Stimulated activated naive CD8-positive, alpha-beta T cell treated with anti-CD3 and anti-CD28 coated beads, Interleukin-15, Interleukin-2, amounts not matched to agents 100 ng/mL and 50 ng/mL, for 24 hours (primary cell): ENCODE measurements around the gene LRRC8E.
"Not testable (repeated sequence)": the region's sequence is repeated elsewhere in the genome, so short reads cannot be mapped to it uniquely, and the experiment has no call there.

Experiments
- H3K27ac Mint-ChIP-seq: one replicate; pipeline ENCODE4 v1.8.0; 2021; ENCODE audit warnings: mild to moderate bottlenecking, mixed read lengths
- H3K27me3 Mint-ChIP-seq: one replicate; pipeline ENCODE4 v1.8.0; 2021; ENCODE audit warnings: mixed read lengths
- H3K36me3 Mint-ChIP-seq: one replicate; pipeline ENCODE4 v1.8.0; 2021; ENCODE audit warnings: low read depth, mixed read lengths
- H3K4me1 Mint-ChIP-seq: one replicate; pipeline ENCODE4 v1.8.0; 2021; ENCODE audit warnings: low read depth, mixed read lengths
- H3K4me3 Mint-ChIP-seq: one replicate; pipeline ENCODE4 v1.8.0; 2021; ENCODE audit warnings: mild to moderate bottlenecking, mixed read lengths
- H3K9me3 Mint-ChIP-seq: one replicate; pipeline ENCODE4 v1.8.0; 2021; ENCODE audit warnings: mixed read lengths

LRRC8E gene

GRCh38 chr19:7883796-7884570 is 4.3 kb upstream of the LRRC8E start:
- H3K9me3 Mint-ChIP-seq: no peaks in the 10 kb centered on the region
- no peaks in the 10 kb centered on the region for H3K36me3 Mint-ChIP-seq
- no peaks in the 10 kb centered on the region for H3K4me1 Mint-ChIP-seq
- H3K27ac Mint-ChIP-seq: no peak overlapping the region
- peaks cover 10% of the 10 kb centered on the region for H3K27me3 Mint-ChIP-seq
- no peak overlapping the region for H3K4me3 Mint-ChIP-seq

GRCh38 chr19:7885818-7886217 is 2.5 kb upstream of the LRRC8E start:
- no peak overlapping the region for H3K4me3 Mint-ChIP-seq
- H3K9me3 Mint-ChIP-seq: no peaks in the 10 kb centered on the region
- H3K27me3 Mint-ChIP-seq: peaks cover 17% of the 10 kb centered on the region
- H3K4me1 Mint-ChIP-seq: no peaks in the 10 kb centered on the region
- no peaks in the 10 kb centered on the region for H3K36me3 Mint-ChIP-seq
- H3K27ac Mint-ChIP-seq: no peak overlapping the region

- Mint-ChIP-seq H3K27ac (no peak overlapping the region), H3K4me1 (no peaks in the 10 kb centered on the region), H3K9me3 (no peaks in the 10 kb centered on the region), H3K4me3 (no peak overlapping the region), H3K36me3 (no peaks in the 10 kb centered on the region), H3K27me3 (peaks cover 17% of the 10 kb centered on the region)
These were observed 734 bp upstream of the LRRC8E start for GRCh38 chr19:7887408-7888144.

- no peak overlapping the region for H3K27ac Mint-ChIP-seq
- no peaks in the 10 kb centered on the region for H3K36me3 Mint-ChIP-seq
- peaks cover 17% of the 10 kb centered on the region for H3K27me3 Mint-ChIP-seq
- peaks cover 4% of the 10 kb centered on the region for H3K4me1 Mint-ChIP-seq
- no peaks in the 10 kb centered on the region for H3K9me3 Mint-ChIP-seq
- no peak overlapping the region for H3K4me3 Mint-ChIP-seq
These were observed 512 bp downstream of the LRRC8E start for GRCh38 chr19:7888826-7889217.

GRCh38 chr19:7893362-7894101 is 5.2 kb downstream of the LRRC8E start:
- not testable (repeated sequence) for H3K36me3 Mint-ChIP-seq, H3K4me3 Mint-ChIP-seq, H3K9me3 Mint-ChIP-seq, H3K4me1 Mint-ChIP-seq, H3K27ac Mint-ChIP-seq
- peaks cover 15% of the 10 kb centered on the region for H3K27me3 Mint-ChIP-seq

GRCh38 chr19:7894612-7895309 is 6.5 kb downstream of the LRRC8E start:
- Mint-ChIP-seq H3K27ac (no peak overlapping the region), H3K4me3 (no peak overlapping the region), H3K9me3 (no peaks in the 10 kb centered on the region), H3K36me3 (no peaks in the 10 kb centered on the region), H3K27me3 (peaks cover 7% of the 10 kb centered on the region), H3K4me1 (peaks cover 9% of the 10 kb centered on the region)

GRCh38 chr19:7895565-7895964 is 7.3 kb downstream of the LRRC8E start:
- H3K36me3 Mint-ChIP-seq: no peaks in the 10 kb centered on the region
- no peak overlapping the region for H3K4me3 Mint-ChIP-seq
- H3K9me3 Mint-ChIP-seq: no peaks in the 10 kb centered on the region
- H3K4me1 Mint-ChIP-seq: peaks cover 9% of the 10 kb centered on the region
- peaks cover 4% of the 10 kb centered on the region for H3K27me3 Mint-ChIP-seq
- no peak overlapping the region for H3K27ac Mint-ChIP-seq

GRCh38 chr19:7897292-7897691 is 9.0 kb downstream of the LRRC8E start:
- Mint-ChIP-seq H3K27ac (no peak overlapping the region), H3K4me3 (no peak overlapping the region), H3K36me3 (no peaks in the 10 kb centered on the region), H3K9me3 (no peaks in the 10 kb centered on the region), H3K27me3 (peaks cover 4% of the 10 kb centered on the region), H3K4me1 (peaks cover 9% of the 10 kb centered on the region)

- no peak overlapping the region for H3K27ac Mint-ChIP-seq
- H3K4me1 Mint-ChIP-seq: peaks cover 16% of the 10 kb centered on the region
- peaks cover 3% of the 10 kb centered on the region for H3K27me3 Mint-ChIP-seq
- no peak overlapping the region for H3K4me3 Mint-ChIP-seq
- no peaks in the 10 kb centered on the region for H3K9me3 Mint-ChIP-seq
- H3K36me3 Mint-ChIP-seq: no peaks in the 10 kb centered on the region
These were observed 10.7 kb downstream of the LRRC8E start for GRCh38 chr19:7898967-7899366.

GRCh38 chr19:7899751-7900378 is 11.6 kb downstream of the LRRC8E start:
- H3K27me3 Mint-ChIP-seq: no peaks in the 10 kb centered on the region
- H3K36me3 Mint-ChIP-seq: no peaks in the 10 kb centered on the region
- peaks cover 18% of the 10 kb centered on the region for H3K4me1 Mint-ChIP-seq
- H3K27ac Mint-ChIP-seq: no peak overlapping the region
- no peaks in the 10 kb centered on the region for H3K9me3 Mint-ChIP-seq
- no peak overlapping the region for H3K4me3 Mint-ChIP-seq

- no peaks in the 10 kb centered on the region for H3K27me3 Mint-ChIP-seq
- no peaks in the 10 kb centered on the region for H3K9me3 Mint-ChIP-seq
- no peak overlapping the region for H3K27ac Mint-ChIP-seq
- no peak overlapping the region for H3K4me3 Mint-ChIP-seq
- H3K4me1 Mint-ChIP-seq: peaks cover 23% of the 10 kb centered on the region
- no peaks in the 10 kb centered on the region for H3K36me3 Mint-ChIP-seq
These were observed 12.1 kb downstream of the LRRC8E start for GRCh38 chr19:7900401-7900870.

GRCh38 chr19:7900931-7901330 is 12.6 kb downstream of the LRRC8E start:
- no peak overlapping the region for H3K4me3 Mint-ChIP-seq
- H3K9me3 Mint-ChIP-seq: no peaks in the 10 kb centered on the region
- H3K36me3 Mint-ChIP-seq: no peaks in the 10 kb centered on the region
- no peaks in the 10 kb centered on the region for H3K27me3 Mint-ChIP-seq
- H3K27ac Mint-ChIP-seq: no peak overlapping the region
- peaks cover 27% of the 10 kb centered on the region for H3K4me1 Mint-ChIP-seq

GRCh38 chr19:7901337-7901736 is 13.0 kb downstream of the LRRC8E start:
- Mint-ChIP-seq H3K27me3 (no peaks in the 10 kb centered on the region), H3K36me3 (no peaks in the 10 kb centered on the region), H3K4me1 (peaks cover 27% of the 10 kb centered on the region), H3K27ac (no peak overlapping the region), H3K9me3 (no peaks in the 10 kb centered on the region), H3K4me3 (no peak overlapping the region)

- no peaks in the 10 kb centered on the region for H3K9me3 Mint-ChIP-seq
- H3K27me3 Mint-ChIP-seq: no peaks in the 10 kb centered on the region
- peaks cover 27% of the 10 kb centered on the region for H3K4me1 Mint-ChIP-seq
- no peaks in the 10 kb centered on the region for H3K36me3 Mint-ChIP-seq
- H3K27ac Mint-ChIP-seq: peak overlapping the region; percentile 96
- peak overlapping the region; percentile 86 for H3K4me3 Mint-ChIP-seq
These were observed 14.5 kb downstream of the LRRC8E start for GRCh38 chr19:7902796-7903243.
